Type B pancreatic cell (in vitro differentiated cells): ENCODE data around the gene DIAPH3. TPM values are rescaled to one million over a fixed set of nuclear protein-coding genes. Genes with fewer than 3 reads are reported as not detected.

Experiments
- DNase-seq: peaks from one replicate; pipeline ENCODE4 v3.0.0; 2021; ENCODE audit warnings: mixed read lengths; ENCODE audit not compliant: unreplicated experiment; ENCODE audit errors: extremely low spot score
- H3K27ac Mint-ChIP-seq: 2 replicates; pipeline ENCODE4 v1.8.0; 2021; ENCODE audit warnings: mild to moderate bottlenecking, mixed read lengths
- H3K27me3 Mint-ChIP-seq: 2 replicates; pipeline ENCODE4 v1.8.0; 2021; ENCODE audit warnings: mixed read lengths
- H3K36me3 Mint-ChIP-seq: 2 replicates; pipeline ENCODE4 v1.8.0; 2021; ENCODE audit warnings: mixed read lengths
- H3K4me1 Mint-ChIP-seq: one replicate; pipeline ENCODE4 v1.8.0; 2021; ENCODE audit warnings: mixed read lengths; ENCODE audit not compliant: unreplicated experiment
- H3K4me3 Mint-ChIP-seq: 2 replicates; pipeline ENCODE4 v1.8.0; 2021; ENCODE audit warnings: mild to moderate bottlenecking, mixed read lengths
- H3K9me3 Mint-ChIP-seq: 2 replicates; pipeline ENCODE4 v1.8.0; 2021; ENCODE audit warnings: mixed read lengths
- CTCF ChIP-seq: fragments of 200-600 bp; sonication (generic); conservative IDR thresholded peaks from 2 replicates; pipeline ENCODE4 v1.5.0; 2021; ENCODE audit warnings: antibody characterized with exemption, mild to moderate bottlenecking
- total RNA-seq: library from RNA; stranded (reverse); gene quantifications from 2 replicates; pipeline ENCODE4 v1.2.1, GENCODE V29; 2021; ENCODE audit warnings: low replicate concordance

Gene DIAPH3
- total RNA-seq, 1 donor from 2014 or later, result 16.9 TPM

- no peak for DNase-seq
- Mint-ChIP-seq H3K27ac (no peak overlapping the region), H3K4me3 (no peak overlapping the region), H3K4me1 (no peaks in the 10 kb centered on the region), H3K36me3 (no peaks in the 10 kb centered on the region), H3K27me3 (no peaks in the 10 kb centered on the region), H3K9me3 (no peaks in the 10 kb centered on the region)
- no peak for TF ChIP-seq CTCF
These were observed 453.3 kb downstream of the DIAPH3 start for GRCh38 chr13:59710416-59710815.

- Mint-ChIP-seq H3K9me3 (no peaks in the 10 kb centered on the region), H3K4me1 (peaks cover 14% of the 10 kb centered on the region), H3K27me3 (no peaks in the 10 kb centered on the region), H3K4me3 (no peak overlapping the region), H3K27ac (no peak overlapping the region), H3K36me3 (no peaks in the 10 kb centered on the region)
- no peak for DNase-seq
- TF ChIP-seq CTCF, result no peak
These were observed 457.4 kb downstream of the DIAPH3 start for GRCh38 chr13:59706101-59706976.

GRCh38 chr13:59702269-59702668 is 461.5 kb downstream of the DIAPH3 start:
- H3K9me3 Mint-ChIP-seq, result peaks cover 5% of the 10 kb centered on the region
- no peak overlapping the region for H3K4me3 Mint-ChIP-seq
- no peak overlapping the region for H3K27ac Mint-ChIP-seq
- peaks cover 4% of the 10 kb centered on the region for H3K36me3 Mint-ChIP-seq
- no peaks in the 10 kb centered on the region for H3K27me3 Mint-ChIP-seq
- H3K4me1 Mint-ChIP-seq, result peaks cover 27% of the 10 kb centered on the region
- no peak for TF ChIP-seq CTCF
- no peak for DNase-seq

- DNase-seq, result no peak
- H3K4me3 Mint-ChIP-seq, result no peak overlapping the region
- H3K36me3 Mint-ChIP-seq, result peaks cover 4% of the 10 kb centered on the region
- no peak overlapping the region for H3K27ac Mint-ChIP-seq
- no peaks in the 10 kb centered on the region for H3K27me3 Mint-ChIP-seq
- H3K4me1 Mint-ChIP-seq, result peaks cover 27% of the 10 kb centered on the region
- no peak for TF ChIP-seq CTCF
- peaks cover 5% of the 10 kb centered on the region for H3K9me3 Mint-ChIP-seq
These were observed 462.5 kb downstream of the DIAPH3 start for GRCh38 chr13:59701261-59701660.

GRCh38 chr13:59700281-59700680 is 463.4 kb downstream of the DIAPH3 start:
- no peak overlapping the region for H3K27ac Mint-ChIP-seq
- H3K27me3 Mint-ChIP-seq, result no peaks in the 10 kb centered on the region
- H3K4me3 Mint-ChIP-seq, result no peak overlapping the region
- H3K4me1 Mint-ChIP-seq, result peaks cover 27% of the 10 kb centered on the region
- peaks cover 5% of the 10 kb centered on the region for H3K9me3 Mint-ChIP-seq
- no peak for DNase-seq
- no peak for TF ChIP-seq CTCF
- peaks cover 4% of the 10 kb centered on the region for H3K36me3 Mint-ChIP-seq
